Muscle of arm (tissue), 12 donors: ENCODE results near the gene SGCD. TPM values are rescaled to one million over a fixed set of nuclear protein-coding genes. Genes with fewer than 3 reads are reported as not detected.

Source experiments
- DNase-seq: peaks from one replicate; pipeline ENCODE4 v3.0.0-alpha.2; 2013
- polyA plus RNA-seq, 12 donors: library from polyadenylated mRNA; unstranded; fragments of 120-200 nt; gene quantifications; one replicate each; pipeline ENCODE4 v1.2.1, GENCODE V29; 2013; ENCODE audit not compliant: insufficient read length in 12 of 12

The SGCD gene
- polyA plus RNA-seq, 12 donors = 55.4 to 239 (median 96.8) TPM

DNA sequence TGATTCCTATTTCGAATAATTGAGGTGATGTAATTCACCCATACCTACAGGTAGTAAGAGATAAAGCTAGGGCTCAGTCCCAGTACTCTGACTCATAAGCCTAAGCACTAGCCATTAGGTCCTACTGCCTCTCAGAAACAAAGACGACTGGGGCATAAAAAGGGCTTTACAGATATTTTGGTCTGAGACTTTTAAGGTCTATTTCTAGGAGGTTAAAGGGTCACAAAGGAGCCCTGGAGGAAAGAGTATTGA is 69.8 kb downstream of the SGCD start:
- no peak for DNase-seq

DNA sequence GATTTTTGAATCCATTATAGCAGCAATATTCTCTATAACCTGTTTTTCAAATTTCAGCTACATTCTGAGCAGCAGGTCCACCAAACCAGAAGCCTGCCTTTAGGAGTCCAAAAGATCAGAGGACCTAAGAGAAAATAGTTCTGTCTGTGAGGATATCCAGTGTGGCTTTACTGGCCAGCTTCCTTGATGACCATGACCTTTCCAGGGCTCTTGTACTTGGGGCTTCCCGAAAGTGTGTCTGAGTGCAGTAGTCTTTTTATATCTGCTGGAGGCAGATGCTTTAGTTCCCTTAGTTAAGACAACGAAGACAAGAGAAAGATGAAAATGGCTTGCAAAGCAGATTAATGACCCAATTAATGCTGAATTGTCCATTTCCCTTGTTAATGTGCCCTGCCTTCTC is 72.4 kb downstream of the SGCD start:
- no peak for DNase-seq

DNA sequence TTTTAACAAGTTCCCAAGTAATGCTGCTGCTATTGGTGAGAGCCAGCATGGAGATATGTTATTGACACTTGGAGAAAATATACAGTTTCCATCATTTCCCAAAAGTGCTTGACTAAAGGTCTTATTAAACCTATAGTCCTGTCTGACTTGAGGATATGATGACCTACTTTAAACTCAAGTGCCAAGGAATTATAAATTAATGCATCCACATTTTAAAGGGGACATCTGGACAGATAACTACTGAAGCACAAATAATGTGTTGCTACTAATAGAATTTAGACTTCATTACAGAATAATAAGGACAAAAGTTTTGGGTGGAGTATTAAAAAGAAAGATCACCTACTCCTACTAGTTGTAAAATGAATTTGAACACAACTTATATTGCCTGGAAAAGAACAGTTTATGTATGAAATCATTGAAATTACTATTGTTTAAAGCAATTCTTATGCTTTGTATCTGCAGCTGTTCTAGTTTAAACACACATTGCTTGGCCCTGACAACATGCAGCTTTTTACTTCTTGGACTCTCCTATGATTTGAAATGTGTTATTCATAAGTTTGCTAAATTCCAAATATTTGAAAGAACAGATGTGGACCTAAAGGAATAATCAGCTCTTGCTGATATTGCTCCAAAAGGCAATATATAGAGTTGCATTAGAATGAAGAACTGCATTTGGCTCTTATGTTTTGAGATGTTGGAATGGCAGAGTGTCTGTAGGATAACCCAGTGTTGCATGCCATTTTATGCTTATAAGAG is 73.4 kb downstream of the SGCD start:
- DNase-seq = peak; percentile 71

DNA sequence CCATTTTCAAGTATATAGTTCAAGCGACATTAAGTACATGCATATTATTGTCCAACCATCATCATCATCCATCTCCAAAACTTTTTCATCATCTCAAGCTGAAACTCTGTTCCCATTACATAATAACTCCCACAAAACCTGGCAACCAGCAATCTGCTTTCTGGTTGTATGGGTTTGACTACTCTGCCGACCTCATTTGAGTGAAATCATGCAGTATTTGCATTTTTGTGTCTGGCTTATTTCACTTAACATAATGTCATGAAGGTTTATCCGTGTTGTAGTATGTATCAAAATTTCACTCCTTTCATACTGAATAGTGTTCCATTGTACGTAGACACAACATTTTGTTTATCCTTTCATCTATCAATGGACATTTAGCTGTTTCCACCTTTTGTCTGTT is 74.8 kb downstream of the SGCD start:
- no peak for DNase-seq

DNA sequence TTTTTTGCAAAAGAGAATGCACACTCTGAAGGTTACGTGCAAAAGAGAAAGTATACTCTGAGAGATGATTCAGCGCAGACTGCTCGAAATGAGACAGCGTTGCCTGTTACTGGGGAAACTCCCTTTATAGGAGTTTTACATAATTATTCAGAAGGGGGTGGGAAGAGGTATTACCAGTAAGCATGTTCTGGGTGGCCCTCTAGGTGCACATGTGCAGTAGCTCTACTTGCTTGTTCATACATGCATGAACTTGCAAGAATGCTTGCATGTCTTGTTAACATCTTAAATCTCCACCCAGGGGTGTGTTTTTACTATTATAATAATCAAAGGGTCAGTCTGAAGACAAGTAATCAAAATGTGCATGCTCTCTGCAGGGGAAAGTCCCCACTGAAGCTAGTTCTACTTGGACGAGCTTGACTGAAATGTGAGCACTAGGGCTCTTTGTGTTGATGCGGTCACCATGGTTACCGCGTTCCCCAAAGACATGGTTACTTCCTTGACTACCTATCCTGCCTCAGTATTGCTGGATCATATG is 75.5 kb downstream of the SGCD start:
- DNase-seq = peak; percentile 94

DNA sequence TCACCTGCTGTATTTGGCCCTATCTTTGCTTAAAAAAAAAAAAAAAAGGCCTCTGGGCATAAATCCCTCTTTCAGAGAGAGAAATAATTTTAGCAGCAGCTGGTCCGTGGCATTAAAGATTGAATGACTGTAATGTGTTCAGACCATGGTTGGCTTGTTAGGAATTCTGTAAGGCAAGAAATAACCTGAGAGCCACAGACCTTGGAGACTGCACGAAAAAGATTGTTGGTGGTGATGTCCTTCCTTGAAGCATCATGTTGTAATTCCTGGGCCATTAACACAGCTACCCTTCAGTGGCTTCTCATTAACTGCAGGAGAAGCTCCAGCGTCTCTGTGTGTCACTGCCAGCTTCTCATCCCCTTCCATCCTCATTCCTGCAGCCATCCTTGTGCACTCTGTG is 79.0 kb downstream of the SGCD start:
- DNase-seq = no peak

DNA sequence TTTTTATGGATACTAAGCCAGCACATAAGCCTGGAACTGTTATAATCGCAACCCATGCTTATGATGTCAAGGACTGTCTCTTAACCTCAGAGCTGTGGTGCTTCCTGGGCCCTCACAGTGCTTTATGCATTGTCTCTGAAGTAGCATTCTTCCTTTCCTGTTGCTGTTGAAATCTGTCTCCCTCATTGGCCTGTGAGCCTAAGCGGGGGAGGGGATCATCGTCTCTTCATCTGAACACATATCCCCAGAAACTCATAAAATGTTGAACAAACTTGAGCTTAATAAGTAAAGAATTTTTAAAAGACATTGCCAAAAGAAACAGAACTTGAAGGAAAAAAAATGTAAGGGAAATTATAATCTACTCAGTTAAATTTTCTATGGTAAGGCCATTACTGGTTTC is 80.3 kb downstream of the SGCD start:
- DNase-seq = peak; percentile 69

DNA sequence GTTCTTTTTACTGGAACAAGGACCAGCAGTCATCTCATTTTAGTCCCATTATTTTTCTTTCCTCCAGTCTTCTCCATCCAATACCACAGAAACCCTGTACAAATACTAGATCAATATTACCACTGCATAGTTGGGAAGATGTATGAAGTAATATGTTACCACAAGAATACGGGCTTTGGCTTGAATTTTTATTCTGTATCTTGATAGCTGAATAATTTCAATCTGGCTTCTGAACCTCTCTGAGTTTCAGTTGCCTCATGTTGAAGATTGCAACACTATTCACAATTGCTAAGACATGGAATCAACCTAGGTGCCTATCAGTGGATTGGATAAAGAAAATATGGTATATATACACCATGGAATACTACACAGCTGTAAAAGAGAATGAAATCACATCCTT is 82.9 kb downstream of the SGCD start:
- DNase-seq = no peak

DNA sequence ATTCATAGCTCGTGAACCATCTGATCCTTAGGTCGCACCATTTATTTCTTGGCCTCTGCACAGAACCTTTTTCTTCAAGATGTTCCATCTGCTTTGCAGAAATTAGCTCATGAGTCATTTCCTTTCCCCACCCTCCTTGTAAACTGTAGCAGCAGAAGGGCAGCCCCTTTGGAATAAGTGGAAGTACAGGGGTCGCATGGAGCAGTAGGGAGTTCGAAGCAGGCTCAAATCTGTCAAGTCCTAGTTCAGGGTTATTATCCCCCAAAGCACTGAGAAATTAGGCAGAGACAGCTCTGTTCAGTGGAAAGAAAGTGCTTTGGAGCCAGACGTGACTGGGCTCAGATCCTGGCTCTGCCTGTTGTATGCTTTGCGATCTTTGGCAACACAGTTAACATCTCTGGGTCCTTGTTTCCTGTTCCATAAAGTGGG is 84.2 kb downstream of the SGCD start:
- peak; percentile 65 for DNase-seq

DNA sequence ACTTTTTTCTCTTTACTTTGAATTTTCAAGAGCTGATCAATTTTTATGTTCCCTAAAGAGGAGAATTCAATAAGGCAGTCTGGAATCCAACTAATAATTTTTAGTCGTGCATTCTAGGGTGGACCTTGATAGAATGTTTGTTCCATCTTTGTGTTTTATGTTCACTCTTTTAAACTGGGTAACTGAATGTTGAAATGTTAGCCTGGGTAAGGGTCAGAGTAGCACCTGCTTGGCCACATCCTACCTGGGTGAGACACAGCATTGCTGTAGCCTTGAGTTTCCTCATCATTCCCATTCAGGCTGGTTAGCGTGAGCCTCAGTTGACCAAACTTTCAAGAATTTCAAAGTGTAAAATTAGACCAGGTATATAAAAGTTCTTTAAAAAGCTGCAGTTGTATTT is 85.0 kb downstream of the SGCD start:
- DNase-seq = no peak

DNA sequence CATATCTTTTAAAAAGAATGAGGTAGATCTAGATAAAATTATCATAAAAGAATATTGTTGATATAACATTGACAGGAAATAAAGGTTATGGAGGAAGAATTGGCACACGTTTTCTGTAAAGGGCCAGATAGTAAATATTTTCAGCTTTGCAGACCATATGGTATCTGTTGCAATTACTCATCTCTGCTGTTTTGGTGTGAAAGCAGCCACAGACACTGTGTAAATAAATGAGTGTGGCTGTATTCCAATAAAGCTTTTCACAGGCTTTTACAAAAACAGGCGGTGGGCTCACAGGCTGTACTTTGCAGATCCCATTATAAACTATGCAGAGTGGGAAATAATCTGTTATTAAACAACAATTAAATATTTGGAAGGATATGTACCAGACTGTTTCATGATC is 87.4 kb downstream of the SGCD start:
- no peak for DNase-seq

DNA sequence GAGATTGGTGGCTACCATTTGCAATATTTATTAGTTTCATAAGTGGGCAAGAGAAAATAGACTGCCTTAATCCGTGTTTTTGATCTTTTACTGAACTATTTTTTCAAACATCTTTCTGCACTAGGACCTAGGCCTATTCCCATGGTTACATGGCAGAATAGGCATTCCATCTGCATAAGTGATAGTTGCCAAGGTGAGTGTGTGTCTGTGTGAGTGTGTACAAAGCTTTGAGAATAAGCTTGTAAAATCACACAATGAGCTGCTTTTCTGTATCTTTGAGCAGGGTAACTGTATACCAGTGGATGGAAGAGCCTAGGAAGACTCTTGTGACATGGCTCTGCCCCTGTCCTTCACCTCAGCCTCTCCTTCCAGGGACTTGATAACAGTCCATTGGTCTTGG is 92.7 kb downstream of the SGCD start:
- no peak for DNase-seq

DNA sequence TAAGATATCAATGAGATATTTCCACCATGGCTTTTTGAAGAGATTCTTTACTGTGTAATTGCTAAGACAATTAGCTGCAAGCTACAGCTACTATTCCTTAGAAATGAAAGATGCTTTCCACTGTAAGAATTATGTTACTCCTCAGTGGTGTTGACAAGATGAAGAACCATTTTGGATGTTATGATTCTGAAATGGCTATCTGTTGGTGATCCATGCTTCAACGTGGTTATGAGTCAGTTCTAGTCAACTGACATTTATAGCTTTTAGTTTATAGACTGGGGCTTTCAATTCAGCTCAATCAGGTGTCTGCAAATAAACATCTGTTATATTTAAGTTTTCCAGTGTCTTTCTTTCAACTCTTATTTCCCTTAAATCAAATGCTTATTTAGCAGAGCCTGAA is 93.7 kb downstream of the SGCD start:
- DNase-seq = no peak

DNA sequence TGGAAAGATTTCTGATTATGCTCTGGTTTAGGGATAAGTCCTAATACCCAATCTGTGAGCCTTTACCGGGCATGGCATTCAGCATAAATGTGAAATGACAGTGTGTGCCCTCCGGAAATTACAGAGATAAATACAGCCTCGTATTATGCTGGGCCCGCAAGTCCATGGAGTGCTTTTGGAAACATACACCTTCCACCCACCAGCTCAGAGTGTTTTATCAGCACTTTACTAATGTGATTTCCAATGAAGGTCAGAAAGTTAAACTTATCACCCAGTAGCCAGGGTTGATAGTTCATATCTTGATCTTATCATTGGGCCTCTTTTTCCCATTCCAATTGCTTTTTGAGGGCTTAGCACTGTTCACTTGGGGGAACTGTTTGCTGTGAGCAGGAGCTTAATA is 94.8 kb downstream of the SGCD start:
- no peak for DNase-seq

DNA sequence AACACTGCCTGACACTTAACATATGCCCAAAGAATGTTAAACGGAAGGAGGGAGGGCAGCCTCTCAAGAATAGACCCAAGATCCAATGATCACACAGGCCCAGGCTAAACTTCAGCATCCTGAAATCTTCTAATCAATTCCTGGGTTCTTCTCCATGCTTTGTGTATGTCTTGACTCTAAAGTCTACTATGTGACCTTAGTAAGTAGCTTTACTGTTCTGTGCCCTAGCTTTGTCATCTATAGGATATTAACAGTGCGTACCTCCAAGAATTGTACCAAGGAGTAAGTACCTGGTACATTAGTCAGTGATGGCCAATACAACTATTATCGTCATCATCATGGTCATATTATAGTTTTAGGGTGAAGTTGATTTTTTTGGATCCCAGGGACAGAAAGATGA is 96.6 kb downstream of the SGCD start:
- DNase-seq = no peak

DNA sequence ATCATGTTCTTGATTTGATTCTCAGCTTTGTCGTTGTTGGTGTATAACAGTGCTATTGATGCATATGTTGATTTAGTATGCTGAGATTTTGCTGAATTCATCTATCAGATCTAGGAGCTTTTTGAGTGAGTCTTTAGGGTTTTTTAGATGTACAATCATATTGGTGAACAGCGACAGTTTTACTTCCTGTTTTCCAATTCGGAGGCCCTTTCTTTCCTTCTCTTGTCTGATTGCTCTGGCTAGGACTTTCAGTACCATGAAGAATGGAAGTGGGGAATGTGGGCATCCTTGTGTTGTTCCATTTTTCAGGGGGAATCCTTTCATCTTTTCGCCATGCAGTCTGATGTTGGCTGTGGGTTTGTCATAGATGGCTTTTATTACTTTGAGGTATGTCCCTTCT is 100.4 kb downstream of the SGCD start:
- DNase-seq = no peak

DNA sequence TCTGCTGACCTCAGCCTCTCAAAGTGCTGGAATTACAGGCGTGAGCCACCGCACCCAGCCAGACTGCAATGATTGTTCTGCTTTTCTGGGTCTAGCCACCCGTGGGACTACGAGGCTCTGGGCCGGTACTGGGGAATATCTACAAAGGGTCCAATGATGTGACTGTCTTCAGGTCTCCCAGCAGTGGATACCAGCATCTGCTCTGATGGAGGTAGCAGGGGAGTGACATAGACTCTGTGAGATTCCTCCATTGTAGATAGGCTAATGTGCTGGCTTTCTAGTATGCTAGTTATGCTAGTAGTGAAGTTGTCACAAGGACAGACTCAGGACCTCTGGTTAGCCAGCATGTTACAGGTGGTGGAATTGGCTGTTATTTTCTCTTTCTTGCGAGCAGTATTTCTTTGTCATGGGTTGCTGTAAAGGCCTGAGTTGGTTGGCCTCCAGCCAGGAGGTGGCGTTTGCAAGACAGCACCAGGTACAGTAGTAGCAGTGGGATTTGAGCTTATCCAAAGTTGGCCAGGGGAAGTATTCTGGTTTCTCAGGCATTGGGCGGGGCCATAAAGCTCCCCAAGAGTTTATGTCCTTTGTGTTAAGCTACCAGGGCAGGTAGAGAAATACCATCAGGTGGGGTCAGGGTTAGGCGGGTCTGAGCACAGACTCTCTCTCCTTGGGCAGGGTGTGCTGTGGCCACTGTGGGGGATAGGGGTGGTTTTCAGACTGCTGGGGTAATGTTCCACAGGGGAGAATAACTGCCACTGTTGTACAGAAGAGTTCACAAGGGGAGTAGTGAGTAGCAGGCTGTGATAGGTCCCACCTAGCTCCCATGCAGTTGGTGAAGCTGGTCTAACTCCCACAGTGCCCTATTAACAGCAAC is 105.2 kb downstream of the SGCD start:
- no peak for DNase-seq

DNA sequence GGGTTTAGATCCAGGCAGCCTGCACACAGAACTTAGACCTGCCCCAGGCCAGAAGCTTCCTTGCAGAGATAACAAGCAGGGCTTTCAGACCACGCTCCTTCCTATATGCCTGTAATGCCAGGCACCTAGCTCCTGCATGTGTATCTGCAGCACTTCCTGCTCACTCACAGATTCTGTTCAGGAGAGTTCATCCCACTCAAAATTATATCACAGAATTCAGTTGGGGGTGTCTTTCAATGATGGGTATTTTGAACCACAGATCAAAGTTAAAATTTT is 105.8 kb downstream of the SGCD start:
- DNase-seq = no peak

DNA sequence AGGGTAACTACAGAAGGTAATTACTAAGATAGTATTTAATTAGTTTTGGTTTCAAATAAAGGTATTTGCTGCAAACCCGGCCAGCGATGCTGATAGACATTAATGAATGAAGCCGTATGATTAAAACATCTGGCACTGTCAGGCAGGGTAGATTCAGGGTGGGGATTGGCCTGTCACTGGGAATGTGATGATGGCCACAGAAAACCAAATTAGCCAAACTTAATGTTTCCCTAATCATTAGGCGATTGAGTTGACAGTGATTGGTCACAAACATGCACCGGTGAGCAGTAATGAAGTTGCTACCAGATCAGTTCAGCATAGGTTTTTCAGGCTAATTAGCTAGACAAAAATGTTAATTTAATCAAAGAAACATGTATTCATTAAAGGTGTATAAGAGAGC is 107.5 kb downstream of the SGCD start:
- DNase-seq = no peak

DNA sequence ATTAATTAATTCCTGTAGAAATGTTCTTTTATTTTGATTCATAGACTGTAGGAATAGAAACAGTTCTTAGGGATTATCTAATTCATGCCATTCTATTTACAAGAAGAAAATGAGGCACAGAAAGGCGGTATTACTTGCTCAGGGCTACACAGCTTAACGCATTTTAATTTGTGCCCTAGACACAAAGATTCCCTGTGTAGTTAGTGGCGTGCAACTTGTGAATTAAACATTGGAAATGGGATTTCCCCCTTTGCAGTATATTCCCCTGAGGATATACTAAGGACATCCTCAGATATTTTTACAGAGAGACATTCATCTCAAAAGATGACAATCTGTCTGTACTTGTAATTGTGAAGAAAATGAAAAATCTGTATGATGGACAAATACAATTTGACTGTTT is 108.1 kb downstream of the SGCD start:
- no peak for DNase-seq

DNA sequence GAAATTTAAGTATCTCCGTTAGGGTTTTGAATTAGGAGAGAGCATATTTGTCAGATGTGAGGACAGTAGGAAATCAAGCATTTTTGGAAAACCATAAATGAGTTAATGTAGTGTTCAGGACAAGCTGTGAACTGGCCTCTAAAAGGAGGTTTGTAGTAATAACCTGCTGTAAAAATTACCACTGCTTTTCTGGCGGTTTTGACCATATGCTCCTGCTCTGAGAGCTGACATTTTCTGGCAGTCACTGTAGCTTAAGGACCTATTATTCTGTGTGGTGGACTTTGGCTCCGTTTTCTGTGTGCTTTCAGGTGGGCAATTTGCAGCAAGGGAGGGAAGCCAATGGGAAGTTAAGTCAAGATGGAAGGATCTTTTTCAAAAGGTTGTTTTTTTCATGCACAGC is 111.1 kb downstream of the SGCD start:
- no peak for DNase-seq

DNA sequence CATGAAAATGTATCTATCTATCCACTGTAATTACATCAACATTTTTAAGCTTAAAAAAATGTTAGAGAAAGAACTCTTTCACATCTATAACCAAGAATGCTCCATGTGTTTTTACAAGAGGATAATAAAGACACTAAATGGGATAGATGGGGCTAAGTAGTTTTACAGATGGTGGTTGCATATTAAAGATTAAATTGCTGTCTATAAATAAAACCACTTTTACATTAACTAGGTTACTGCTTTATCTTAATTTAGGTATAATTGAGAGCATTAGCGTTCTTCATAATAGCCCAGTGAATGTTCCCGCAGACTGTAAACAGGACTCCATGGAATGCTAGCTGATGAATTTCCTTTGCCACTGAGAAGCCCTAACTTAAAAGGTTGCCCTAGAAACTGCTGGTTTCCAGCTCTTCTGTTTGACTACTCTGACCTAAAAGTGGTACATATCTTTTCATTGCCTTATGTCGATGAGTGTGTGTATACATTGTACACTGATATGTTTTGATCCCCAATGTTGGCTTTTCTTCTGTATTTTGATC is 117.9 kb downstream of the SGCD start:
- DNase-seq = no peak

DNA sequence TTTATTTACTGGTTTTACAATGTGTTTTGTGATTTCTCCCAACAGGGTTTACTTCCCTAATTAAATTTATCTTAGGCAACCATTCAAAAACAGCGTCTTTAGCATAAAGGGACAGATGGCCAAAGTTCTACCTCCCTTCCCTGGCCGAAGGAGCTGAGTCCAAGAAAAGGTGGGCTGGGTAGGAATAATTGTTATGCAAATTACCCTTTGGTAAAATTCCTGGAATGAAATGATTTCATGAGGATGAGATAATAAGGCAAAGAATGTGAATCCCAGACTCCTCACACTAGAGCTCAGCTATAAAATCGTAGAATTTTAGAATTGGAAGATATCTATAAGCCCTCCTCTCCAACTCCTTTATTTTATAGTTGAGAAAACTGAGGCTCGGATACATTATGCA is 119.6 kb downstream of the SGCD start:
- no peak for DNase-seq

DNA sequence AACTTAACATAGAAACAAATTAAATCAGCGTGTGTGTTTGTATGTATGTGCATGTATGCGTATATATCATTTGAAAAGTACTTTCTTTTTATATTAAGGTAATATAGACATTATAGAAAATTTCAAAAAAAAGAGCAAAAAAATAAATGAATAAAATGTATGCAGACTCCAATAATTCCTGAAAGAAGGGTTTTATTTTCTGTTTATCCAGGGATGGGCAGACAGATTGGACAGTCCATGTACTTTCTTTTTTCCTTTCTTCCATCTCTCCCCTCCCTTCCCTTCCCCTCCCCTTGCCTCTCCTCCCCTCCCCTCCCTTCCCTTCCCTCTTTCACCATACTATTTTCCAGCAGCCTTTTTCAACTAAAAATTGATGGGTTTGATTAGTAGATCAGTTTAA is 123.8 kb downstream of the SGCD start:
- no peak for DNase-seq
